BJ (cell line): ENCODE measurements around the gene PADI6. TPM values are rescaled to one million over a fixed set of nuclear protein-coding genes. Genes with fewer than 3 reads are reported as not detected.

Experiments used
- CTCF ChIA-PET: fragments of 350-600 bp; formaldehyde crosslinking; extraction: SDS; loops from one replicate; lab custom pipeline; 2021; ENCODE audit warnings: antibody characterized with exemption, inconsistent platforms; lab: Yijun Ruan, JAX
- POLR2A ChIA-PET: fragments of 300-600 bp; sonication (Branson Sonifier 250); formaldehyde crosslinking; extraction: SDS; loops from one replicate; lab custom pipeline; 2021; ENCODE audit warnings: antibody characterized with exemption; lab: Charles Lee
- DNase-seq: peaks from one replicate; pipeline ENCODE4 v3.0.0-alpha.2; 2011; ENCODE audit warnings: low read depth
- H3K27me3 ChIP-seq: 2 replicates; pipeline ENCODE4 v1.6.0; 2011; ENCODE audit warnings: low read length; ENCODE audit not compliant: control insufficient read depth, insufficient read depth
- H3K36me3 ChIP-seq: 2 replicates; pipeline ENCODE4 v1.5.1; 2011; ENCODE audit warnings: low read length; ENCODE audit not compliant: control insufficient read depth, insufficient read depth
- H3K4me3 ChIP-seq: 2 replicates; pipeline ENCODE4 v1.5.1; 2011; ENCODE audit warnings: low read depth, mild to moderate bottlenecking, control low read depth, low read length
- polyA plus RNA-seq: library from polyadenylated mRNA; depleted of rRNA; stranded (reverse); fragments of >200 nt; gene quantifications from 2 replicates; pipeline ENCODE4 v1.2.3, GENCODE V29; 2011
- TF ChIP-seq, protein P1 (sequence below): IDR thresholded peaks from 2 replicates; pipeline ENCODE4 v1.5.1; 2011; ENCODE audit warnings: low read depth, mild to moderate bottlenecking, control low read depth, inconsistent platforms, low read length, moderate library complexity; ENCODE audit not compliant: insufficient read depth

PADI6 gene
- polyA plus RNA-seq, 1 experiment = not detected

DNA sequence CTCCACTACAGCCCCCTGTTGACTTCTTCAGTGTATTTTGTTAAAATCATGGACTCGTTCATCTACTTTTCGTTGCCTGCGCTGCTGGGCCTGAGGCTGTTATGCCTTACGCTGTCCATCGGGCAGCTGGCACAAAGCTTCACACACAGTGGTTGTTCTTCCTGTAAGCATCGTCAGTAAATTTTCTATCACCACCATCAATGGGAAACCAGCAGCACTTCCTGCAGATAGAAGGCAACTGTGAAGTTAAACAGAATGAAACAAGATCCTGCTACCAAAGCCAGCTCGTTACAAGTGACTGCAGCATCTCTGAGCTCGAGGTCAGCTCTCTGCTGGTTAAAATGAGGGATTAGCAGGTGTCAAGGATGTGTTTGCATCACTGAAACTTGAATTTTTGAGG is 21.9 kb upstream of the PADI6 start:
- TF ChIP-seq, protein P1, sequence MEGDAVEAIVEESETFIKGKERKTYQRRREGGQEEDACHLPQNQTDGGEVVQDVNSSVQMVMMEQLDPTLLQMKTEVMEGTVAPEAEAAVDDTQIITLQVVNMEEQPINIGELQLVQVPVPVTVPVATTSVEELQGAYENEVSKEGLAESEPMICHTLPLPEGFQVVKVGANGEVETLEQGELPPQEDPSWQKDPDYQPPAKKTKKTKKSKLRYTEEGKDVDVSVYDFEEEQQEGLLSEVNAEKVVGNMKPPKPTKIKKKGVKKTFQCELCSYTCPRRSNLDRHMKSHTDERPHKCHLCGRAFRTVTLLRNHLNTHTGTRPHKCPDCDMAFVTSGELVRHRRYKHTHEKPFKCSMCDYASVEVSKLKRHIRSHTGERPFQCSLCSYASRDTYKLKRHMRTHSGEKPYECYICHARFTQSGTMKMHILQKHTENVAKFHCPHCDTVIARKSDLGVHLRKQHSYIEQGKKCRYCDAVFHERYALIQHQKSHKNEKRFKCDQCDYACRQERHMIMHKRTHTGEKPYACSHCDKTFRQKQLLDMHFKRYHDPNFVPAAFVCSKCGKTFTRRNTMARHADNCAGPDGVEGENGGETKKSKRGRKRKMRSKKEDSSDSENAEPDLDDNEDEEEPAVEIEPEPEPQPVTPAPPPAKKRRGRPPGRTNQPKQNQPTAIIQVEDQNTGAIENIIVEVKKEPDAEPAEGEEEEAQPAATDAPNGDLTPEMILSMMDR = no peak
- ChIA-PET POLR2A (no interaction called here), CTCF (interaction anchor here (1.0 to 1.7 kb wide), 2 partner anchors 12 to 13 kb away, joined by 3 to 4 read pairs; no protein-coding TSS in a partner anchor)

DNA sequence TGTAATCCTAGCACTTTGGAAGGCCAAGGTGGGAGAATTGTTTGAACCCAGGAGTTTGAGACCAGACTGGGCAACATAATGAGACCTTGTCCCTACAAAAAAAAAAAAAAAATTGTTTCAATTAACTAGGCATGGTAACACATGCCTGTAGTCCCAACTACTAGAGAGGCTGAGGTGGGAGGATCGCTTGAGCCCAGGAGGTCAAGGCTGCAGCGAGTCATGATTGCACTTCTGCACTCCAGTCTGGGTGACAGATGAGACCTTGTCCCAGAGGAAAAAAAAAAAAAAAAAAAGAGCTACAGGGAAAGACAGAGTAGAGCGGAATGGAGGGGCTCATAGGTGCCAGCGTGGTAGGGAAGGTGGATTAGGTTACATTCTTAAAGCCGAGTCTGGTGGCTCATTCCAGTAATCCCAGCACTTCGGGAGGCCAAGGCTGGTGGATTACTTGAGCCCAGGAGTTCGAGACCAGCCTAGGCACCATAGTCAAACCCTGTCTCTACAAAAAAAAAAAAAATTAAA is 21.0 kb upstream of the PADI6 start:
- DNase-seq = no peak
- peaks cover 2% of the 10 kb centered on the region; the same call in 1 of the 2 replicates for H3K27me3 ChIP-seq
- no peak overlapping the region for H3K4me3 ChIP-seq
- no peaks in the 10 kb centered on the region for H3K36me3 ChIP-seq
- ChIA-PET CTCF (interaction anchor here (1.0 to 1.7 kb wide), 2 partner anchors 13 to 14 kb away, joined by 3 to 4 read pairs; no protein-coding TSS in a partner anchor), POLR2A (no interaction called here)
- TF ChIP-seq, protein P1 = no peak

More for the DNA sequence above, 21.9 kb upstream of the PADI6 start:
- Histone ChIP-seq H3K27me3 (peaks cover 2% of the 10 kb centered on the region; the same call in 1 of the 2 replicates), H3K4me3 (no peak overlapping the region), H3K36me3 (no peaks in the 10 kb centered on the region)
- no peak for DNase-seq

DNA sequence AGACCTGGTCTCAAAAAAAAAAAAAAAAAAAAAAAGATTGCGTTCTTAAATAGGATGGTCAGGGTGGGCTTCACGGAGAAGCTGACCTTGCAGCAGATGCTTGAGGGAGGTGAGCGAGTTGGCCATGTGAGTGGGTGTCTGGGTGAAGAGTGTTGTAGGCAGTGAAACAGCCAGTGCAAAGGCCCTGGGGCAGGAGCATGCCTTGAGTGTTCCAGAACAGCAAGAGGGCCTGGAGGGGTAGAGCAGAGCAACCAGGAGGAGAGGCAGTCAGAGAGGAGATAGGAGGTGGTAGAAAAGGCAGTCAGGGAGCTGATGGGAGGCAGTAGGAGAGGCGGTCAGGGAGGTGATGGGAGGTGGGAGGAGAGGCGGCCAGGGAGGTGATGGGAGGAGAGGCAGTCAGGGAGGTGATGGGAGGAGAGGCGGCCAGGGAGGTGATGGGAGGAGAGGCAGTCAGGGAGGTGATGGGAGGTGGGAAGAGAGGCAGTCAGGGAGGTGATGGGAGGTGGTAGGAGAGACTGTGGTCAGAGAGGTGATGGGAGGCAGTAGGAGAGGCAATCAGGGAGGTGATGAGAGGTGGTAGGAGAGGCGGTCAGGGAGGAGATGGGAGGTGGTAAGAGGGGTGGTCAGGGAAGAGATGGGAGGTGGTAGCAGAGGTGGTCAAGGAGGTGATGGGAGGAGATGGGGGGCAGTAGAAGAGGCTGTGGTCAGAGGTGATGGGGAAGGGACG is 20.2 kb upstream of the PADI6 start:
- ChIA-PET CTCF (no interaction called here), POLR2A (no interaction called here)
- no peaks in the 10 kb centered on the region for H3K36me3 ChIP-seq
- TF ChIP-seq, protein P1 = no peak
- H3K4me3 ChIP-seq = no peak overlapping the region
- peaks cover 2% of the 10 kb centered on the region; the same call in 1 of the 2 replicates for H3K27me3 ChIP-seq
- DNase-seq = no peak

DNA sequence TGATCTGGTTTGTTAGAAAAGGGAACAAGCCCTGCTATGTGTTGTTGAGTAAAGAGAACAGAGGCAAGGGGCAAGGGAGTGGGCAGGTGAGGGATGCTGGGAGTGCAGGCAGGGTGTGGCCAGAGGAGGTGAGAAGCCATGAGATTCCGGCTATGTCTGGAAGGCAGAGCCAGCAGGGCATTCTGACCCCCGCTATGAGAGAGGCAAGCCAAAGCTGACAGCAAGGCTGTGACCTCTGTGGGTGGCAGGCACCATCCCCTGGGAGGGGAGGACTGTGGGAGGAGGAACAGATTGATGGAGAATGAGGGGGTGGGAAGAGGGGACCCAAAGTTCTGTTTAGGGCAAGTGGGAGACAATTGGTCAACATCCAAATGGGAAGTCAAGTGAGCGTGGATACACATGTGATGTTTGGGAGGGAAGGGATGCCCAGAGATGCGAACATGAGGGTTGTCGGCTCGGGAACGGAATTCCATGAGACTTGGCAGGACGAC is 19.5 kb upstream of the PADI6 start:
- POLR2A ChIA-PET = no interaction called here
- Histone ChIP-seq H3K36me3 (no peaks in the 10 kb centered on the region), H3K4me3 (no peak overlapping the region), H3K27me3 (peaks cover 2% of the 10 kb centered on the region; the same call in 1 of the 2 replicates)
- TF ChIP-seq, protein P1 = no peak
- DNase-seq = no peak
- CTCF ChIA-PET = no interaction called here

DNA sequence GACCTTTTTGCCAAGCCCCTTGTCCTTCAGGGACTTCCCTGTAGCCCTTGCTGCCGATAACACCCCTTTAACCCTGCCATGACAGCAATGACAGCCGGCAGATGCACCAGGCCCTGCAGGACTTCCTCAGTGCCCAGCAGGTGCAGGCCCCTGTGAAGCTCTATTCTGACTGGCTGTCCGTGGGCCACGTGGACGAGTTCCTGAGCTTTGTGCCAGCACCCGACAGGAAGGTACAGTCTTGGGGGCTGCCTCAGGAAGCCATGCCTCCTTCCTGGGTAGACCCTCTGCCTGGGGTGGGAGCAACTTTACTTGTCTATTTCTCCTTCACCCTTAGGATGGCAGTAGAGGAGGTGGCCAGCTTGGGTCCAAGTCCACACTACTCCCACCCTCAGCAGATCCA is 16.1 kb upstream of the PADI6 start:
- Histone ChIP-seq H3K36me3 (no peaks in the 10 kb centered on the region), H3K27me3 (peaks cover 3% of the 10 kb centered on the region), H3K4me3 (no peak overlapping the region)
- ChIA-PET POLR2A (no interaction called here), CTCF (interaction anchor here (1.2 to 1.4 kb wide), 2 partner anchors 15 to 20 kb away, joined by 4 to 6 read pairs; no protein-coding TSS in a partner anchor)
- TF ChIP-seq, protein P1 = no peak
- no peak for DNase-seq
